ENCODE results near the gene ING5.

Gene ING5

GRCh38 chr2:241763551-241764274, 61.9 kb downstream of the ING5 start:
- DNase-seq: no peak

DNA sequence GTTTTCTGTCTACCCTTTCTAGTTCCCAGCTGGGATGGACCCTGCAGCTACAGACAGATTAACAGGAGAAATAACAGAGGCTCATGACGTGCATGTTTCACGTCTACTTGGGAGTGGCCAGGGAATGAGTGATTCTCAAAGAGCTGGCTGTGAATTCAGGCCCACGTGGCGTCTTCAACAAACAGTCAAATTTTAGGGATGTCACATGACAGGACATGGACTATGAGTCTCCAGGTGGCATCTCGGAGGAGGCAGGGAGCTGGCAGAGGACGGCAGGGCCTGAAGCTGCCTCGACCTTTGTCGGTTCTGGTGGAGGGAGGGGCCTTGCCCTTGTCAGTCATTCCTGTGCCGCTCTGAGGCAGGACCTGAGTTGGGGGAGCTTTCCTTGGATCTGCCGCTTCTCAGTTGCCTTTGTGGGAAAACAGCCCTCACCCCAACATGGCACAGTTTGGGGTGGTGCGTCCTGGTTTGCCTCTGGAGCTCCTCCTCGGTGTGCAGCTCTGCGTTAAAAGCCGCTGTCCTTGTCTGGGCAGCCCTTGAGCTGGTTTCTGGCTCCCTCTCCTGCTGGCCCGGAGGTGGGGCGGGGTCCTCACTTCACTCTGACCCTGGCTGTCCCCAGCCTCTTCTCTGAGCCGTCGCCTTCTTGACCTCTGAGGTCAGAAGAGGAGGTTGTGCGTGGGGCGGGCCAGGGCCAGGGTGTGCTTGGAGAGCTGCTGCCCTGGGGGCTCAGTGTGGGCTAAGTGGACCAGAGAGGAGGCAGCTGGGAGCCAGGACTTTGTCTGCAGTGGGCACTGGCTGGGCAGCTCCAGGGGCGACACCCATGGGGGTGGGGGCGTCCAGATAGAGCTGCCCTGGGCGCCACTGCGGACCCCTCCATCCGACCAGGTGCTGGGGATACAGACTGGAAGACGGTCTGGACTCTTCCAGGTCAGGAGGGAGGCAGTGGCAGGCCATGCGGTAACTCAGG, 62.7 kb downstream of the ING5 start:
- no peak for DNase-seq

GRCh38 chr2:241767464-241768250, 65.8 kb downstream of the ING5 start:
- no peak for DNase-seq

GRCh38 chr2:241768251-241768711, 66.4 kb downstream of the ING5 start:
- DNase-seq: no peak

DNA sequence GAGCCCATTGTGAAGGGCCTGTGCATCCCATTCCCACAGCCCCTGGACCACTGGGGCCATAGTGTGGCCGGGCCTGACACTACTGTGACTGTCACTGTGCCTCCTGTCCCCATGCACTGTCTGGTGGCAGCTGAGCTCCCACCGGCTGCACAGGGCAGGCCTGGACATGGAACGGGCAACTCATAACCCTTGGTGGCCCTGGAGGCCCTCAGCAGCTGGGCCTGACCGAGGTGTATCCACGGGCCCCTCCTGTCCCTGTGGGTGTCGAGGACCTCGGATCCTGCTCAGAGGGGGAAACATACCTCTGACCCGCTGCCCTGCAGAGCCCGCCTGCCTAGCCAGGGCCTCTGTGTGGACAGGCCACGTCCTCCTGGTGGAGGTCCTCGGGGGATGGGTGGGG, 67.0 kb downstream of the ING5 start:
- DNase-seq: no peak

GRCh38 chr2:241769819-241770184, 68.0 kb downstream of the ING5 start:
- no peak for DNase-seq

GRCh38 chr2:241770185-241770935, 68.5 kb downstream of the ING5 start:
- DNase-seq: no peak

- DNase-seq: no peak
These were observed 69.1 kb downstream of the ING5 start for GRCh38 chr2:241770936-241771285.

DNA sequence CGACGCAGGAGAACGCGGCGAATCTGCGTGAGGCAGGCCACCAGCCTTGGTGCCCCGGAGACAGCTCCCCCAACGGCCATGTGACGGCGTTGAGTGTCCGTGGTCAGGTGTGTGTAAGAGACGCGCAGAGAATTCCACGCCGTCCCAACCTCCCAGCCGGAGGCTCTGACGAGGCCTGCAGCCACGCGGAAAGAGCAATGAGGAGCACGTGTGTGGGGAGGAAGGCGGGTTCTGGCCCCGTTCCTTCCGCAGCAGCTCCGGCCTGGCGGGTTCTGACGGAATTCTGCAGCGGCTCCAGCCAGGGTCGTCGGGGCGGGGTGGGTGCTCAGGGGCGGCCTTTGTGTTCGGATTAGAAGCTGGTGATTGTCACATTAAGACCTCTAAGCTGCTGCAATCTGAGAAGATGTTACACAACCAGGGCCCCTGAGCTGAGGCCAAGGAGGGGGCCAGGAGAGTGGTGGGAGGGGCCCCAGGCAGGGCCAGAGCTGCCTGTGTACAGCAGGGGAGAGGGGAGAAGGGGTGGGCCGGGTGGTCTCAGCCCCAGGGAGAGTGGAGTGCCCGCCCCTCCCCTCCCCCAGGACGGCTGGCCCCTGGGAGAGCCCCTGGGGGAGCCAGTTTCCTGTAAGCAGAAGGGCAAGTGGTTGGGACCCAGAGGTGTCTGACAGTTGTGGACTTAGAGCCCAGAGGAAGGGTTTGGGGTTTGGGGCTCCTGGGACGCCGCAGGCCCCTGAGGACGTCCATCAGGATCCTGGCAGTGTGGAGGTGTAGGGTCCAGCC, 69.6 kb downstream of the ING5 start:
- DNase-seq: no peak

DNA sequence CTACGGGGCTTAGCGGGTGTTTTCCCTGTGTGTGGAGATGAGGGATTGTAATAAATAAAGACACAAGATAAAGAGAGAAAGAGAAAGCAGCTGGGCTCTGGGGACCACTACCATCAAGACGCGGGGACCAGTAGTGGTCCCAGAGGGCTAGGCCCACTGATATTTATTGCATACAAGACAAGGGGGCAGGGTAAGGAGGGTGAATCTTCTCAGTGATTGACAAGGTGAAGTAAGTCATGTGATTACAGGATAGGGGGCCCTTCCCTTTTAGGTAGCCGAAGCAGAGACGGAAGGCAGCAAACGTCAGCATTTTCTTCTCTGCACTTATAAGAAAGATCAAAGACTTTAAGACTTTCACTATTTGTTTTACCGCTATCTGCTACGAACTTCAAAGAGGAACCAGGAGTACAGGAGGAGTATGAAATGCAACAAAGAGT, 70.2 kb downstream of the ING5 start:
- DNase-seq: no peak

DNA sequence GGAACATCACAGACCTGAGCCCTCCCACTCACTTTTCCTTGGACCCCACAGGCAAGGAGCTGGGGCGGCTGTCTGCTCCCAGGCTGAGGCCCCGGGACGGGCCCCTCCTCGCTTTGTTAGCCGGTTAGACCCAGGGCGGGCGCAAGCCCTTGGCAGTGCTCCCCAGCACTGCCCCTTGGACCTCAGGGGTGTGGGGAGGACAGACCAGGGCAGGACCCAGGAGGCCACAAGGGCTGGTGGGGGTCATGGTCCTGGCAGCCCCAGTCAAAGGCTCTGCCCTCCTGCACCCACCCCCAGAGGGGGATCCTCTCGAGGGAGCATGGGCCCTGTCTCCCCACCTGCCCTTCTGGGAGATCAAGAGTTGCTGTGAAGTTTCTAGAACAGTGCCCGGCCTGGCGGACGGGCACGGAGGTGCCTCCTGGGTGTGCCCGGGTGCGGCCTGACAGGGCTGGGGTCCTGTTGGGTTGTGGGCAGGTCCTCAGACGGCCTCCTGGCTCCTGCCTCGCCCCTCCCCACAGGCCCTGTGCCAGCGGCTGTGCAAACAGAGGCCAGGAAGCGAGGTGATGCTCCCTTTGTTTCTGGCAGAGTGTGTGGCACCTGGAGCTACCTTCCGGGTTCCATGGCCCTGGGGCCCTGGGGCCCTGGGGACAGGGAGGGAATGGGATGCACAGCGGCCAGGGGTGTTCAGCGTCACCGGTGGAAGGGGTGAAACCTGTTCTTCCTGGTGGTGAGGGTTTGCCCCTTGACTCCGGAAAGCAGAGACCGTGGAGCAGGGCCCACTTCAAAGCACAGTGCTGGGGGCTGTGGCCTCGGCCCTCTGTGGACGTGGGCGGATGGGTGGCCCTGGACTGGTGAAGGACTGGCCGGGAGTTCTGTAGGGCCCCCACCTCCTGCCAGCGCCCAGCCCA, 71.9 kb downstream of the ING5 start:
- no peak for DNase-seq

DNA sequence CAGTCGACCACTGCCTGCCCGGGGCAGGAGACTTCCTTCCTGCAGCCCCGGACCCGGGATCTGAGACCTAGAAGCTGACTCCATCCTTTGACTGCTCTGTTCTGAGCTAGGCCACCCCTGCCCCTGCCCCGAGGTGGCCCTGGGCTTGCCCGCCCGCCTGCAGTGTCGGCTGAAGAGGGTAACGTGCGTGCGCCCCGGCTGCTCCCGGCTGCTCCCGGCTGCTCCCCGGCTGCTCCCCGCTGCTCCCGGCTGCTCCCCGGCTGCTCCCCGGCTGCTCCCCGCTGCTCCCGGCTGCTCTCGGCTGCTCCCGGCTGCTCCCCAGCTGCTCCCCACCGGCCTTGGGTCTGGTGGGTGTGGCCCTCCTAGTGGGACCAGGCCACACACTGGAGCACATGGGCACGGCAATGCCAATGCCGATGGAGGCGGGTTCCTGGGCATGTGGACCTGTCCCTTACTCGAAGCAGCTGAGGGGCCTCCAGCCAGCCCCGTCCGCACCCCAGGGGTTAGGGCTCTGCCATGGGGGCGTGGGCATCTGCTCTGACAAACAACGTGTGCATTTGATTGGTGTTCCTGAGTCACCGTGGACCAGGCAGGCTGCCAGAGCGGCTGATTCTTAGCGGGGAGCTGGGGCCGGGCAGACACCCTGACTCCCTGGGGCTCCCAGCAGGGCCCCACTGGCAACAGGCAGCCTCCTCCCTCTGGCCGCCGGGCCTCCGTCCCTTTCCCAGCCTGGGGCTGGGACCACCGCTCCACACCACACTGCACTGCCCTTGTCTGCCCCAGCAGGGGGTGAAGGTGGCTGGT, 72.8 kb downstream of the ING5 start:
- no peak for DNase-seq

DNA sequence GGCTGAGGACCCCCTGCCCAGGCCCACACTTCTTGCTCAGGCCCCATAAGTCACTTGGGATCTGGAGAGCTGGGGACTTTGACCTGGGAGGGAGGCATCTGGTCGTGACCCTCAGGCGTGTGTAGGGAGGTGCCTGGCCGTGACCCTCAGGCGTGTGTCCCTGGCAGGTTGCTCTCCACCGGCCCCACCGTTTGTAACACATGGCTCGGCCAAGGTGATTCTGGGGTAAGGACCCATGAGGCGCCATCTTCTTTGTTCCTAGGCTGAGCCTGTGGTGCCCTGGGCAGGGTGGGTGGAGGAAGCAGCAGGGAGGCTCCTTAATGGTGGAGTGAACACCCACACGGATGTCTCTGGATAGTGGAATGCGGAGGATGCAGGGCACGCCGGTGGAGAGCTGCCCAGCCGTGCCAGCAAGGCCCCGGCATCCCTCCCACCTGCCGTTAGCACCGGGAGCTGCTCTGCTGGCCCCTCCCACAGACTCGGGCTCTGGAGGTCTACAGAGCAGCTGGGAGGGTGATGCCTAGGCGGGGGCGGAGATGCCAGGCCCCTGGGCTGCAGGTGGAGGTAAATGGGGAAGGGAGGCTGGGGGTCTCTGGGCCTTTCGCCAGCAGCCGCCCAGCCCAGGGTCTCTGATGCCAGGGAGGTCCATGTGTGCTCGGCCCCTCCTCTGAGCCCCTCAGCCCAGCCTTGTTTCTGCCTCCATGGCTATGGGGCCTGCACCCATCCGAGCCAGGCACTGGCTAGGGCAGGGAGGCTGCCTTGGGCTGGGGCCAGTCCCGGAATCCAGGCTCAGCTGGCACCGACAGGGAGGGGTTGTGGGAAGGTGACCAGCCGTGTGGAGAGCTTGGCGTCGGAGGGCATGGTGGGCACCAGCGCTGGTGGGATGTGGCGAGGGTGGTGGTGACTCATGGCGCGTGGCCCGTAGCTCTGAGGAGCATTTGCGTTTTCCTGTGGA, 73.7 kb downstream of the ING5 start:
- no peak for DNase-seq

DNA sequence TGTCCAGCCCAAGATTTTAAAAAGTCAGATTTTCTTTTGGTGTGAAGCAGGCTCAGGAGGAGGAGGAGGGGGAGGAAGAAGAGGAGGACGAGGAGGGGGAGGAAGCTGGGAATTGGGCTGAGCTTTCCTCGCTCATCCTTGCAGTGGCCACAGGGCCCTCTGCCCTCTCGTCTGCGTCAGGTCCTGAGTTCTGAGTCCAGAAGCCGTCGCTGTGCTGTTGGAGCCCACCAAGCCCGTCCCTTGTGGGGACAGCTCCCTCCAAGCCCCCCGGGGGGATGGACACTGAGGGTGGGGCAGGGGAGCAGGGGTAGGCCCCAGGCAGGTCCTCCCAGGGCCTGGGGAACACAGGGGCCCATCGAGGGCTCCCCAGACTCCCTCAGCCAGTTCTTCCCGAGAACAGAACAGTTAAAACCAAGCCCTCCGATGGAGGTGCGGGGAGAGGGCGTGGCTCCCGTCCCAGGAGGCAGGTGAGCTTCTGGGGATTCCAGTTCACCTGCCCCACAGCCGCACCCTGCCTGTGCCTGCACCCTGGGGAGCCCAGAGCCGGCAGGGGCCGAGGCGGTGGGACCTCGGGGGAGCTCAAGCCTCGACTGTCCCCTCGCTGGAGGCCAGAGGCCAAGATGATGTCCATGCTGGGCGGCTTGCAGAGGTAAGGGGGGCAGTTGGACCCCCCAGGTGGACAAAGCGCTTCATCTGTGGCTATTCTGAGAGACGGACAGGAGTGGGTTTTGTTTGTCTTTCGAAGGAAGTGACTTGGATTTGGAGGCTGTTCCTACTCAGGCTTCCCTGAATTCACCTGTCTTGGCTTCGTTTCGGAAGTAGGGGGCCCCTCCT, 74.7 kb downstream of the ING5 start, which contains the start of gene GAL3ST2:
Gene GAL3ST2, plus strand, starts transcription at position 487 of the 834 bp plus-strand sequence. Its CDS starts 134 bp downstream, at position 621.
- no peak for DNase-seq

DNA sequence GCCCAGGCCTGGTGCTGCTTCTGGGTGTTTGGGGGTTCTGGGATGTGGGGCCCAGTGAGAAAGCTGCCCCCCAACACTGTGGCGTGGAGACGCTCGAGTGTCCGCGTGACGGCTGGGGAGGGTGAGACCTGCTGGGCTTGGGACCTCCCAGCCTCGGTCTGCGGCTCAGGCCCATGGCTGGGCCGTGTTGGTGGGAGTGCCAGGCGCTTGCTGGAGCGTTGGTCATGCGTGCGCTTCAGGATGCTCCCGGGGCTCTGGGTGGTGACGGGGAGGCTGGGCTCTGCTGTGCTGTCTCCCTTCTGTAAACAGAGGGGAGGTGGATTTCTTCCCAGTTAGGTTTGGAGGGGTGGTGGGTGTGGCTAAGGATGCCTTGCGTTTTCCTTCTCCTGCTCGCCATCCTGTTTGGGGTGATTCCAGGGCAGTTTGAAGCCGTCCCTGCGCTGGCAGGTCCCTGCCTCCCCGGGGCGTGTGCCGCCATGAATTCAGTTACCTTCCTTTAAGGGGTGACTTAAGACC, 75.4 kb downstream of the ING5 start:
- no peak for DNase-seq

DNA sequence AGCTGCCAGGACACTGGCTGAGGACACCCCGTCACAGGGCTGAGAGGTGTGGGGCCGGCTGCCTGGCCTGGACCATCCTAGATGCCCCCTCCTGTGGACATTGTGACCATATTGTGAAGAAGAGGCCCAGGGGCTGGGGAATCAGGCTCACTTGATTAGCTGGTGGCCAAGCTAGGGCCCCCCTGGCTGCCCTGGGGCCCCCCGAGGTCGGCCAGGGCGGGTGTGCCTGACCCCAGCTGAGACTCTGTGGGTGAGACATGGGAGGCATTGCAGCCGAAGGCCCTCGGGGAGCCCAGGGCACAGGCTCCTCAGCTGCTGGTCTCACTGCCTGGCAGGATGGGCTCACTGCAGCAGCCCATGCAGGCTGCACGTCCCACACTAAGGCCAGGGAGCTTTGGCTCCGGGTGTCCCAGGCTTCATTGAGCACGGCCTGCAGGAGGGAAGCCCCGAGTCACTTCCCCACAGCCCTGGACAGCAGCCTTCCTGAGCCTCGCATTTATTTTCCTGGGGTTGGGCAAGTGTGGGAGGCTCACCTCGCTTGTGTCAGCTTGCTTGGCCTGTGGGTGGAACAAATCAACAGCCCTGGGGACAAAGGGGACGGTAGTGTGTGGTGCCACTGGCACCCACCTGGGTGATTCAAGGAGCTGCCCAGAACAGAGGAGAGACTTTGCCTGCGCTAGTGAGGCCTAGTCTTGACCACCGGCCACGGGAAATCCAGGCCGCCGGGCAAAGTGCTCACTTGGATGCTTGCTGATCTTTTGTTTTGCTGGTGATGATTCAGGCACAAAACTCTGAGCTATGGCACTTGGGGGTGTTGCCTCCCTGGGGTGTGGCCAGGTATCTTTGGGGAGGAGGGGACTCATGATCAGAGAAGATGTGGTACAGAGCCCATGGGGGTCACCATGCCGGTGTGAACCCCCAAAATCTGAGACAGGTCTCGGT, 76.1 kb downstream of the ING5 start:
- DNase-seq: no peak
